Measurements from ENCODE around the gene EFHC1. TPM values are rescaled to one million over a fixed set of nuclear protein-coding genes. Genes with fewer than 3 reads are reported as not detected.

EFHC1 gene
- polyA plus RNA-seq, 1 experiment: 59.8 TPM

GRCh38 chr6:52497652-52498408 is 77.7 kb downstream of the EFHC1 start:
- Histone ChIP-seq H3K27ac (ENCODE audit: low read depth, low read length) (peak overlapping the region; percentile 21), H3K27me3 (ENCODE audit: control insufficient read depth, insufficient read depth, low read length) (no peaks in the 10 kb centered on the region), H3K9me3 (ENCODE audit: control insufficient read depth, insufficient read depth, low read length) (no peaks in the 10 kb centered on the region), H3K4me3 (ENCODE audit: low read depth, low read length) (no peak overlapping the region)
- ChIA-PET POLR2A (interaction anchor here (0.6 kb wide), 1 partner anchor 48 kb away, joined by 4 read pairs; no protein-coding TSS in a partner anchor), CTCF (interaction anchor here (0.7 to 0.9 kb wide), 2 partner anchors 9 to 80 kb away, joined by 3 to 4 read pairs; no protein-coding TSS in a partner anchor)
- no peak for DNase-seq (ENCODE audit: low read depth, low spot score)
- TF ChIP-seq, protein P1, sequence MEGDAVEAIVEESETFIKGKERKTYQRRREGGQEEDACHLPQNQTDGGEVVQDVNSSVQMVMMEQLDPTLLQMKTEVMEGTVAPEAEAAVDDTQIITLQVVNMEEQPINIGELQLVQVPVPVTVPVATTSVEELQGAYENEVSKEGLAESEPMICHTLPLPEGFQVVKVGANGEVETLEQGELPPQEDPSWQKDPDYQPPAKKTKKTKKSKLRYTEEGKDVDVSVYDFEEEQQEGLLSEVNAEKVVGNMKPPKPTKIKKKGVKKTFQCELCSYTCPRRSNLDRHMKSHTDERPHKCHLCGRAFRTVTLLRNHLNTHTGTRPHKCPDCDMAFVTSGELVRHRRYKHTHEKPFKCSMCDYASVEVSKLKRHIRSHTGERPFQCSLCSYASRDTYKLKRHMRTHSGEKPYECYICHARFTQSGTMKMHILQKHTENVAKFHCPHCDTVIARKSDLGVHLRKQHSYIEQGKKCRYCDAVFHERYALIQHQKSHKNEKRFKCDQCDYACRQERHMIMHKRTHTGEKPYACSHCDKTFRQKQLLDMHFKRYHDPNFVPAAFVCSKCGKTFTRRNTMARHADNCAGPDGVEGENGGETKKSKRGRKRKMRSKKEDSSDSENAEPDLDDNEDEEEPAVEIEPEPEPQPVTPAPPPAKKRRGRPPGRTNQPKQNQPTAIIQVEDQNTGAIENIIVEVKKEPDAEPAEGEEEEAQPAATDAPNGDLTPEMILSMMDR (IDR thresholded peaks at IDR 0.05; ENCODE audit: low read depth, low read length): no peak

- Histone ChIP-seq H3K27ac (ENCODE audit: low read depth, low read length) (peak overlapping the region; percentile 39), H3K4me3 (ENCODE audit: low read depth, low read length) (no peak overlapping the region), H3K27me3 (ENCODE audit: control insufficient read depth, insufficient read depth, low read length) (no peaks in the 10 kb centered on the region), H3K9me3 (ENCODE audit: control insufficient read depth, insufficient read depth, low read length) (no peaks in the 10 kb centered on the region)
- ChIA-PET CTCF (interaction anchor here (0.7 kb wide), 1 partner anchor 81 kb away, joined by 3 read pairs; no protein-coding TSS in a partner anchor), POLR2A (interaction anchor here (0.6 to 1.0 kb wide), 2 partner anchors 47 to 78 kb away, joined by 4 to 7 read pairs; partner anchors contain the start of gene EFHC1)
- TF ChIP-seq, protein P1 (IDR thresholded peaks at IDR 0.05; ENCODE audit: low read depth, low read length): no peak
- no peak for DNase-seq (ENCODE audit: low read depth, low spot score)
Observed at GRCh38 chr6:52498538-52499017, 78.4 kb downstream of the EFHC1 start.

DNA sequence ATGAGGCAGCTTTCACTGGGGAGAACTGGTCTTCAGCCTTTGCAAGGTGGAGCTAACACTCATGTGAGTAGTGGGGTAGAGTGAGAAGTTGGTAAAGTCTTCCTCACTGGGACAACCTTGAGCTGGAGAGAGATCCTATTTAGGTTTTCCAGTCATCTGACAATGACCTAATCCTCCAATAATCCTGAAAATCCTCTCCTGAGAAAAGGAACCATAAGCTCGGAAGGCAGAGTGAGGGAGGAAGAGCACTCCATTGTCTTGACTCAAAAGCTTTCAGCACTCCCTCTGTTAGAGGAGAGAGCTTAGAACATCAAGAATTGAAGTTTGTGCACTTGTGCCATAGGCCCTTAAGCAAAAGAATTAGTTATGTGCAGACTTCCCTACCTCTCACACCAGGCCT is 78.9 kb downstream of the EFHC1 start:
- no peaks in the 10 kb centered on the region for H3K9me3 ChIP-seq (ENCODE audit: control insufficient read depth, insufficient read depth, low read length)
- H3K27me3 ChIP-seq (ENCODE audit: control insufficient read depth, insufficient read depth, low read length): no peaks in the 10 kb centered on the region
- peak overlapping the region; percentile 75 for H3K27ac ChIP-seq (ENCODE audit: low read depth, low read length)
- ChIA-PET CTCF (interaction anchor here (0.7 kb wide), 1 partner anchor 82 kb away, joined by 3 read pairs; no protein-coding TSS in a partner anchor), POLR2A (interaction anchor here (1.0 kb wide), 1 partner anchor 79 kb away, joined by 7 read pairs; the partner anchor contains the start of gene EFHC1)
- TF ChIP-seq, protein P1 (IDR thresholded peaks at IDR 0.05; ENCODE audit: low read depth, low read length): no peak
- no peak for DNase-seq (ENCODE audit: low read depth, low spot score)
- no peak overlapping the region for H3K4me3 ChIP-seq (ENCODE audit: low read depth, low read length)

DNA sequence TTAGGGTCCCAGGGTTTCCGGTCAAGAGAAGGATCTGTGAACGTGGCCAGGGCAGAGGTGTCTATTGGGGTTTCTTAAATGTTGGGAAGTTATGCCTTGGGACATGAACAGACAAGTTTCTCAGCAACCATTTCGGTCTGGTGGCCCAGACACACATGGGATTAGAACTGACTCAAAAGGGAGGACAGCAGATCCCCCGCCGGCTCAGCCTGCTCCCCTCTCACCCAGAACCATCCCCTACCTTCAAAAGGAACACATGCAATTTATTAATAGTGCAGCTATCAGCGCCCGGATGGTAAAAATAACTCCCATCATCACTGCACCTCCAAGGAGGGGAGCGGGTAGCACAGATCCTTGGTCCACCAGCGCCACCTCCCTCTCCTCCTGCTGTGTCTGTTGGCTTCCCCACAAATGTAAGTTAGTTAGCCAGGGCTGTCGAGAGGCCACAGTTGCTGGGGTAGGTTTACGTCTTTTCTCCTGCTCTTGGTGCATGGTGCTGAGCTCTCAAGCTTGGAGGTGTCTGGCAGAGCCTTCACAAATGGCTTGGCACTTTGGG is 79.6 kb downstream of the EFHC1 start:
- DNase-seq (ENCODE audit: low read depth, low spot score): no peak
- H3K27ac ChIP-seq (ENCODE audit: low read depth, low read length): peak overlapping the region; percentile 75
- H3K27me3 ChIP-seq (ENCODE audit: control insufficient read depth, insufficient read depth, low read length): no peaks in the 10 kb centered on the region
- CTCF ChIA-PET: interaction anchor here (0.7 kb wide), 1 partner anchor 83 kb away, joined by 3 read pairs; no protein-coding TSS in a partner anchor
- TF ChIP-seq, protein P1 (IDR thresholded peaks at IDR 0.05; ENCODE audit: low read depth, low read length): no peak
- H3K4me3 ChIP-seq (ENCODE audit: low read depth, low read length): no peak overlapping the region
- H3K9me3 ChIP-seq (ENCODE audit: control insufficient read depth, insufficient read depth, low read length): peaks cover 4% of the 10 kb centered on the region; the same call in 1 of the 2 replicates
- POLR2A ChIA-PET: interaction anchor here (1.0 kb wide), 1 partner anchor 80 kb away, joined by 7 read pairs; the partner anchor contains the start of gene EFHC1

All from AG04450 (cell line).